WTC11 (cell line): ENCODE results near the gene ZNF283. TPM values are rescaled to one million over a fixed set of nuclear protein-coding genes. Genes with fewer than 3 reads are reported as not detected.

Source experiments
- ATAC-seq: fragments of 200-7000 bp; cut with Tn5 transposase; 2 replicates; pipeline ENCODE4 v1.10.0; 2021; ENCODE audit warnings: mild to moderate bottlenecking, moderate library complexity
- CTCF ChIA-PET: fragments of 300-600 bp; sonication (Branson Sonifier 250); formaldehyde crosslinking; loops from one replicate; lab custom pipeline; 2021; ENCODE audit warnings: antibody characterized with exemption; lab: Charles Lee
- POLR2A ChIA-PET: fragments of 350-600 bp; sonication (Branson Sonifier 250); formaldehyde crosslinking; loops from one replicate; lab custom pipeline; 2021; ENCODE audit warnings: antibody characterized with exemption; lab: Charles Lee
- DNase-seq: peaks from one replicate; pipeline ENCODE4 v3.0.0; 2021; ENCODE audit warnings: low spot score
- H3K27ac Mint-ChIP-seq: 2 replicates; pipeline ENCODE4 v1.8.0; 2021; ENCODE audit warnings: mixed read lengths
- H3K27me3 Mint-ChIP-seq: 2 replicates; pipeline ENCODE4 v1.8.0; 2021; ENCODE audit warnings: low read depth, mild to moderate bottlenecking, moderate library complexity, mixed read lengths
- H3K36me3 Mint-ChIP-seq: 2 replicates; pipeline ENCODE4 v1.8.0; 2021; ENCODE audit warnings: mixed read lengths
- H3K4me1 Mint-ChIP-seq: 2 replicates; pipeline ENCODE4 v1.8.0; 2022; ENCODE audit warnings: mixed read lengths
- H3K4me3 Mint-ChIP-seq: 2 replicates; pipeline ENCODE4 v1.8.0; 2021; ENCODE audit warnings: mild to moderate bottlenecking, moderate library complexity, mixed read lengths
- H3K9me3 Mint-ChIP-seq: 2 replicates; pipeline ENCODE4 v1.8.0; 2021; ENCODE audit warnings: mixed read lengths
- ATF2 ChIP-seq: sonication (generic); formaldehyde crosslinking; IDR thresholded peaks from 2 replicates; pipeline ENCODE4 v1.8.1; 2022; ENCODE audit warnings: low read depth, missing genetic modification reagents, borderline replicate concordance
- CBFB ChIP-seq: sonication (generic); formaldehyde crosslinking; IDR thresholded peaks from 2 replicates; pipeline ENCODE4 v1.8.1; 2022; ENCODE audit warnings: mild to moderate bottlenecking, low read depth, missing genetic modification reagents
- ELF4 ChIP-seq: sonication (generic); formaldehyde crosslinking; IDR thresholded peaks from 2 replicates; pipeline ENCODE4 v1.8.1; 2022; ENCODE audit warnings: low read depth, mild to moderate bottlenecking, moderate library complexity, missing genetic modification reagents
- ETV6 ChIP-seq: sonication (generic); formaldehyde crosslinking; IDR thresholded peaks from 2 replicates; pipeline ENCODE4 v1.8.1; 2022; ENCODE audit warnings: mild to moderate bottlenecking, missing genetic modification reagents
- GTF2I ChIP-seq: fragments of 250-450 bp; sonication (Bioruptor Pico); conservative IDR thresholded peaks from 2 replicates; pipeline ENCODE4 v1.4.0; 2021; ENCODE audit warnings: mild to moderate bottlenecking
- MXD4 ChIP-seq: fragments of 250-450 bp; sonication (Bioruptor Pico); IDR thresholded peaks from 2 replicates; pipeline ENCODE4 v1.8.0; 2021; ENCODE audit warnings: mild to moderate bottlenecking, moderate library complexity, borderline replicate concordance
- OVOL2 ChIP-seq: fragments of 250-450 bp; sonication (Bioruptor Pico); IDR thresholded peaks from 2 replicates; pipeline ENCODE4 v1.9.0; 2021; ENCODE audit warnings: mild to moderate bottlenecking, borderline replicate concordance
- TCF7 ChIP-seq: sonication (generic); formaldehyde crosslinking; IDR thresholded peaks from 2 replicates; pipeline ENCODE4 v1.8.0; 2022; ENCODE audit warnings: mild to moderate bottlenecking, low read depth, missing genetic modification reagents, moderate library complexity
- TP53 ChIP-seq: sonication (generic); formaldehyde crosslinking; IDR thresholded peaks from 2 replicates; pipeline ENCODE4 v1.8.1; 2023; ENCODE audit warnings: mild to moderate bottlenecking, missing genetic modification reagents
- USF2 ChIP-seq: sonication (generic); formaldehyde crosslinking; IDR thresholded peaks from 2 replicates; pipeline ENCODE4 v1.8.1; 2023; ENCODE audit warnings: mild to moderate bottlenecking, missing genetic modification reagents, moderate library complexity
- ZNF138 ChIP-seq: sonication (generic); formaldehyde crosslinking; conservative IDR thresholded peaks from 2 replicates; pipeline ENCODE4 v1.8.1; 2022; ENCODE audit warnings: mild to moderate bottlenecking, moderate library complexity, missing genetic modification reagents
- ZNF219 ChIP-seq: sonication (generic); formaldehyde crosslinking; IDR thresholded peaks from 2 replicates; pipeline ENCODE4 v1.8.0; 2023; ENCODE audit warnings: missing genetic modification reagents, mild to moderate bottlenecking, borderline replicate concordance
- ZNF317 ChIP-seq: sonication (generic); formaldehyde crosslinking; IDR thresholded peaks from 2 replicates; pipeline ENCODE4 v1.8.1; 2023; ENCODE audit warnings: low read depth, mild to moderate bottlenecking, moderate library complexity, missing genetic modification reagents, borderline replicate concordance
- total RNA-seq: library from RNA; stranded (reverse); gene quantifications from 3 replicates; pipeline ENCODE4 v1.2.3, GENCODE V29; 2021
- TF ChIP-seq, protein P1 (sequence below): fragments of 250-450 bp; sonication (Bioruptor Pico); IDR thresholded peaks from 2 replicates; pipeline ENCODE4 v1.9.0; 2021; ENCODE audit warnings: mild to moderate bottlenecking, borderline replicate concordance
- TF ChIP-seq, protein P2 (sequence below): sonication (generic); formaldehyde crosslinking; IDR thresholded peaks from 2 replicates; pipeline ENCODE4 v1.8.1; 2023; ENCODE audit warnings: mild to moderate bottlenecking, missing genetic modification reagents
- TF ChIP-seq, protein P3 (sequence below): sonication (generic); formaldehyde crosslinking; IDR thresholded peaks from 2 replicates; pipeline ENCODE4 v1.8.1; 2022; ENCODE audit warnings: mild to moderate bottlenecking, missing genetic modification reagents, moderate library complexity, borderline replicate concordance
- TF ChIP-seq, protein P4 (sequence below): fragments of 250-450 bp; sonication (Bioruptor Pico); conservative IDR thresholded peaks from 2 replicates; pipeline ENCODE4 v1.9.0; 2021; ENCODE audit warnings: mild to moderate bottlenecking

The ZNF283 gene
- total RNA-seq, 1 experiment from 2014 or later, result 7.1 TPM

GRCh38 chr19:43872547-43873336 is 45.6 kb downstream of the ZNF283 start:
- H3K4me3 Mint-ChIP-seq, result no peak overlapping the region
- ChIA-PET POLR2A (no interaction called here), CTCF (no interaction called here)
- no peak overlapping the region for H3K27ac Mint-ChIP-seq
- peaks cover 5% of the 10 kb centered on the region; the same call in 1 of the 2 replicates for H3K27me3 Mint-ChIP-seq
- ATAC-seq (no peak), DNase-seq (no peak)
- peaks cover 68% of the 10 kb centered on the region for H3K36me3 Mint-ChIP-seq
- peaks cover 76% of the 10 kb centered on the region for H3K9me3 Mint-ChIP-seq
- H3K4me1 Mint-ChIP-seq, result no peaks in the 10 kb centered on the region
- TF ChIP-seq, protein P1, sequence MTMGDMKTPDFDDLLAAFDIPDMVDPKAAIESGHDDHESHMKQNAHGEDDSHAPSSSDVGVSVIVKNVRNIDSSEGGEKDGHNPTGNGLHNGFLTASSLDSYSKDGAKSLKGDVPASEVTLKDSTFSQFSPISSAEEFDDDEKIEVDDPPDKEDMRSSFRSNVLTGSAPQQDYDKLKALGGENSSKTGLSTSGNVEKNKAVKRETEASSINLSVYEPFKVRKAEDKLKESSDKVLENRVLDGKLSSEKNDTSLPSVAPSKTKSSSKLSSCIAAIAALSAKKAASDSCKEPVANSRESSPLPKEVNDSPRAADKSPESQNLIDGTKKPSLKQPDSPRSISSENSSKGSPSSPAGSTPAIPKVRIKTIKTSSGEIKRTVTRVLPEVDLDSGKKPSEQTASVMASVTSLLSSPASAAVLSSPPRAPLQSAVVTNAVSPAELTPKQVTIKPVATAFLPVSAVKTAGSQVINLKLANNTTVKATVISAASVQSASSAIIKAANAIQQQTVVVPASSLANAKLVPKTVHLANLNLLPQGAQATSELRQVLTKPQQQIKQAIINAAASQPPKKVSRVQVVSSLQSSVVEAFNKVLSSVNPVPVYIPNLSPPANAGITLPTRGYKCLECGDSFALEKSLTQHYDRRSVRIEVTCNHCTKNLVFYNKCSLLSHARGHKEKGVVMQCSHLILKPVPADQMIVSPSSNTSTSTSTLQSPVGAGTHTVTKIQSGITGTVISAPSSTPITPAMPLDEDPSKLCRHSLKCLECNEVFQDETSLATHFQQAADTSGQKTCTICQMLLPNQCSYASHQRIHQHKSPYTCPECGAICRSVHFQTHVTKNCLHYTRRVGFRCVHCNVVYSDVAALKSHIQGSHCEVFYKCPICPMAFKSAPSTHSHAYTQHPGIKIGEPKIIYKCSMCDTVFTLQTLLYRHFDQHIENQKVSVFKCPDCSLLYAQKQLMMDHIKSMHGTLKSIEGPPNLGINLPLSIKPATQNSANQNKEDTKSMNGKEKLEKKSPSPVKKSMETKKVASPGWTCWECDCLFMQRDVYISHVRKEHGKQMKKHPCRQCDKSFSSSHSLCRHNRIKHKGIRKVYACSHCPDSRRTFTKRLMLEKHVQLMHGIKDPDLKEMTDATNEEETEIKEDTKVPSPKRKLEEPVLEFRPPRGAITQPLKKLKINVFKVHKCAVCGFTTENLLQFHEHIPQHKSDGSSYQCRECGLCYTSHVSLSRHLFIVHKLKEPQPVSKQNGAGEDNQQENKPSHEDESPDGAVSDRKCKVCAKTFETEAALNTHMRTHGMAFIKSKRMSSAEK, result no peak
- TF ChIP-seq, protein P2, sequence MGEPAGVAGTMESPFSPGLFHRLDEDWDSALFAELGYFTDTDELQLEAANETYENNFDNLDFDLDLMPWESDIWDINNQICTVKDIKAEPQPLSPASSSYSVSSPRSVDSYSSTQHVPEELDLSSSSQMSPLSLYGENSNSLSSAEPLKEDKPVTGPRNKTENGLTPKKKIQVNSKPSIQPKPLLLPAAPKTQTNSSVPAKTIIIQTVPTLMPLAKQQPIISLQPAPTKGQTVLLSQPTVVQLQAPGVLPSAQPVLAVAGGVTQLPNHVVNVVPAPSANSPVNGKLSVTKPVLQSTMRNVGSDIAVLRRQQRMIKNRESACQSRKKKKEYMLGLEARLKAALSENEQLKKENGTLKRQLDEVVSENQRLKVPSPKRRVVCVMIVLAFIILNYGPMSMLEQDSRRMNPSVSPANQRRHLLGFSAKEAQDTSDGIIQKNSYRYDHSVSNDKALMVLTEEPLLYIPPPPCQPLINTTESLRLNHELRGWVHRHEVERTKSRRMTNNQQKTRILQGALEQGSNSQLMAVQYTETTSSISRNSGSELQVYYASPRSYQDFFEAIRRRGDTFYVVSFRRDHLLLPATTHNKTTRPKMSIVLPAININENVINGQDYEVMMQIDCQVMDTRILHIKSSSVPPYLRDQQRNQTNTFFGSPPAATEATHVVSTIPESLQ (CRISPR knock-in tag), result no peak
- TF ChIP-seq GTF2I (CRISPR knock-in tag) (no peak), MXD4 (CRISPR knock-in tag) (no peak), TP53 (CRISPR knock-in tag) (no peak), CBFB (CRISPR knock-in tag) (no peak), OVOL2 (CRISPR knock-in tag) (no peak), ZNF317 (CRISPR knock-in tag) (no peak), TCF7 (no peak), ATF2 (CRISPR knock-in tag) (no peak), ZNF219 (no peak), USF2 (CRISPR knock-in tag) (no peak), ZNF138 (CRISPR knock-in tag) (no peak), ELF4 (no peak), ETV6 (CRISPR knock-in tag) (no peak)
- TF ChIP-seq, protein P3, sequence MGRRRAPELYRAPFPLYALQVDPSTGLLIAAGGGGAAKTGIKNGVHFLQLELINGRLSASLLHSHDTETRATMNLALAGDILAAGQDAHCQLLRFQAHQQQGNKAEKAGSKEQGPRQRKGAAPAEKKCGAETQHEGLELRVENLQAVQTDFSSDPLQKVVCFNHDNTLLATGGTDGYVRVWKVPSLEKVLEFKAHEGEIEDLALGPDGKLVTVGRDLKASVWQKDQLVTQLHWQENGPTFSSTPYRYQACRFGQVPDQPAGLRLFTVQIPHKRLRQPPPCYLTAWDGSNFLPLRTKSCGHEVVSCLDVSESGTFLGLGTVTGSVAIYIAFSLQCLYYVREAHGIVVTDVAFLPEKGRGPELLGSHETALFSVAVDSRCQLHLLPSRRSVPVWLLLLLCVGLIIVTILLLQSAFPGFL (CRISPR knock-in tag), result no peak
- TF ChIP-seq, protein P4, sequence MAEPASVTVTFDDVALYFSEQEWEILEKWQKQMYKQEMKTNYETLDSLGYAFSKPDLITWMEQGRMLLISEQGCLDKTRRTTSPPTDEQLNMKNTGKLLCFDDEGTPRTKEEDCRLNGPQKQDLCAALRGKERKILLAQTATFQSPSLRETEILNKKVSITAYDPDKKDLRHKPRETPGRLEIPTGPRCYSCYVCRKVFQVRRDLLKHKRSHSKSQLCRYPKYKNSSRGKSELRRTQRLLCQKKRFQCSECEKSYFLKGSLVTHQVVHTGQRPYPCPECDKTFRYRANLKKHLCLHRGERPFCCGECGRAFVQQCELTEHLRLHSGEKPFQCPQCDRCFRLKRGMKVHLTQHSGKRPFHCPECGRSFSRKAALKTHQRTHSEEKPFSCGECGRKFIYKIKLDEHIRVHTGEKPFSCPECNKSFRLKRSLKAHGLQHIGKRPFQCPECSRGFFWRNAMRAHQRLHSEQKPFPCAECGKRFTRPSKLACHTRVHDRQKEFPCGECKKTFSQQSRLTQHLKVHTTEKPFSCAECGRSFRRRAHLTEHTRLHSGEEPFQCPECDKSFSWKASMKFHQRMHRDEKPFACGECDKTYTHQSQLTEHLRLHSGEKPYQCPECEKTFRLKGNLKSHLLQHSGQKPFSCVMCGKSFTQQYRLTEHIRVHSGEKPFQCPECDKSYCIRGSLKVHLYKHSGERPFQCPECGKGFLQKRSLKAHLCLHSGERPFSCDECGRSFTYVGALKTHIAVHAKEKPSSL (CRISPR knock-in tag), result no peak
